NCI-H748 (cell line): Measurements from ENCODE around the gene NMNAT2.

Experiments
- DNase-seq: peaks from one replicate; lab custom pipeline; 2025; ENCODE audit not compliant: unreplicated experiment; lab: John Stamatoyannopoulos, UW

The NMNAT2 gene

DNA sequence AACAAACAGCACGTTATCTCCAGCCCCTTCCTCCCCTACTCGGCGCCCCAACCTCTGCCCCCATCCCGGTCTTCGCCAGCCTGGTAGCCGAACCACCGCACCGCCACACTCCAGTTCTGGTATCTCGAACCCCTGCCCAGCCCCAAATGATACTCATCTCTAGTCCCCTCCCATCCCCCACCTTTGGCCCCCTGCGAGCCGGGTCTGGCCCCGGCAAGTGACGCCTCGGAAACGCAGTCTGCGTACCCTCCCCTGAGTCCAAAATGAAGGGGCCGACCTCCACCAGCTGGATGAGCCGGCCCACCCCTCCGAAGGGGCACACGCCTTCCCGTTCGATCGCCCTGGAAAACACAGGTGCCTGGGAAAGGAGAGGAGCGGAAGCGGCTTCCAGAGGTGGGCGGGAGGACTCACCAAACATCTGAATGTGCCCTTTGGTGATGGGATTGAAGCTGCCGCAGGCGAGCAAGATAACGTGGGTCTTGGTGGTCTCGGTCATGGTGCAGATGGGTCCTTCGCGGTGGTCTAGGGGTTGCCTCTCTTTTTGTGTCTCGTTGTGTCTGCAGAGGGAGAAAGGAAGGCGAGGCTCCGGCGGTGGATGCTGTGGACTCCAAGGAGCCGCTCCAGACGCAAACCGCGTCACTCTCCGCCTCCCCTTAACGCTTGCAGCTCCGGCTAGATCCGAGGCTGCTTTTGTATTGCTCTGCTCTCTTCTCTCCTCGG is at the start of gene NMNAT2:
TSS of gene NMNAT2 (minus strand) at position 609 of the 720 bp plus-strand sequence. CDS start at position 496, 113 bp downstream.
- DNase-seq = peak; percentile 58

DNA sequence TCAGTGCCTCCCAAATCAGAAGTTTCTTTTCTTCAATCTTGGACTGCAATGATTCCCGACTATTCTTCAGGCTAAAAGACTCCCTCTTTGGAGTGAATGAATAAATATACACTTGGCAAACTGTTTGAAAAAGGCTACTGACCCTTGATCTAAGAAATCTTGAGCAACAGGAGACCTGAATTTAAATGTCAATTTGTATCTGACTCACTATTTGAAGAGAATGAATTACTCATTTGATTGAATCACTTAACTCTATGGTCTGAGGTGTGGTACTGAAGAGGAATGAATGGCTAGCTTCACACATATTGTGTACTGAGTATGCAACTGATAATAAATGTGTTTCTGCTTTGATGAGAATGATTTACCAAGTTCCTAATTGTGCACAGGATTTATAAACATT is 49.5 kb upstream of the NMNAT2 start:
- DNase-seq = no peak

DNA sequence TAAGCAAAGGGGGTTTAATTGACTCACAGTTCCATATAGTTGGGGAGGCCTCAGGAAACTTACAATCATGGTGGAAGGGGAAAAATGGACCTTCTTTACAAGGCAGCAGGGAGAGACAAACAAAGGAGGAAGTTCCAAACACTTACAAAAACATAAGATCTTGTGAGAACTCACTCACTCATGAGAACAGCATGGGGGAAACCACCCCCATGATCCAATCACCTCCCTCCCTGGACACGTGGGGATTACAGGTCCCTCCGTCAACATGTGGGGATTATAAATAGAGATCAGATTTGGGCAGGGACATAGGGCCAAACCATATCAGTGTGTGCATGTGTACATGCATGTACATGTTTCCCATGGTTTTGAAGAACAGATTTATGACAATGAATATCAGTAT is 48.6 kb upstream of the NMNAT2 start:
- DNase-seq = no peak

DNA sequence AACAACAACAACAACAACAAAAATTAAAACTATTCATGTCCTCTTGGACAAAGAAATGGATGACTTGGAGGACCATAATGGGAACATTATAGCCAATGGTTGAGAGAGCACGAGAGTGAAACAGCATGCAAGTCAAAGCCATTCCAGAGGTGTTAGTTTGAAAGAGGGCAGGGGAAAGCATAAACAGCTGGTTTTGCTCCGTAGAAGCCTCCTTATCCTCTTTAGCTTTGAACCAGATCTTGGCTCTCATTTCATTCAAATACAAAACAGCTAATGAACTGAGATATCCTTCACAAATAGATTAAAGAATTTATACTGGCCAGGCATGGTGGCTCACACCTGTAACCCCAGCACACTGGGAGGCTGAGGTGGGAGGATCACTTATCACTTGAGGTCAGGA is 45.4 kb upstream of the NMNAT2 start:
- no peak for DNase-seq

DNA sequence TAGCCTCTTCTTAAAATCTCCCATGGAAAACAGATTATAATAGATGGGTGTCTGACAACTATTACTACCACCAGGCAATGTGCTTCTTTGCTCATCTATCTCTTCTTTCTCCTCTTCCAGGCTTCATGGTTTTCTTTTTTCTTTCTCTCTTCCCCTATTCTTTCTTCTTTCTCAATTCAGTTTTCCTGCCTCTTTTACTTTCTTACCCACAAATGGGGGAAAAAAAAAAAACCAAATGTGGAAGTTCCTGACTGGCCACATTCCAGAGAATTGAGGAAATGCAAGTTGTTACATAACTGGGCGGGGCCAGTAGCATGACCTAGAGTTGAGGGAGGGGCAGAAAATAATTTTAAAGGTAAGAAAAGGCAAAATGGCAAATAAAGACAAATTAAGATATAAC is 43.2 kb upstream of the NMNAT2 start:
- no peak for DNase-seq

DNA sequence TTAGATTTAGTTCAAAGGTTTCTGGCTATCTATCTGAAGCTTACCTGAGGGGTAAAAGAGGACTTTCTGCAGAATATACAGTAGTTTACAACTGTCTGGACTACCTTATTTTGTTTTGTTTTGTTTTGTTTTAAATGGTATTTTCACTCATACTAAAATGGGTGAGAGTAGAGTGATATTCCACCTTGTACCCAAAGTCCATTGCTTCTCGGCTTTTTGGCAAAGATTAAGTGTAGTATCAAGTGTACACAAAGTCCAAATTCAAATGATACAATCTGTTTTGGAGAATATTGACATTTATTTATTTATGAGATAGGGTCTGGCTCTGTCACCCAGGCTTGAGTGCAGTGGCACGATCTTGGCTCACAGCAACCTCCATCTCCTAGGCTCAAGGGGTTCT is 42.4 kb upstream of the NMNAT2 start:
- no peak for DNase-seq

DNA sequence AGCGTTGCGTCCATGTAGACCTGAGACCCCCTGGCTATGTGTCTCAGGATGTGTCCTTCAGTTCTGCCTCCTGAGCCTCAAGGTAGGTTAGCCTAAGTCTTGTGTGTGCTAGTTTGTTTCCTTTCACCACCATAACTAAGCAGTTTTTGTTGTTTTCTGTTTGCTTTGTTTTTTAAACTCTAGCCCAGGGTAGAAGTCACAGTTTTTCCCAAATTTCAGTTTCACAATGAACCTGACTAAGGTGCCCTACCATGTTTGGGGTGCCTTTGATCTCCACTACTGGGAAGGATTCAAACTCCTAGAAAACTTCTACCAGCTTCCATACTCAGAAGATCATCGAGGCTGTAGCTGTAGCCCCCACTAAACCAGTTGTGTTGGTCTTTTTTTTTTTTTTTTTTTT is 39.3 kb upstream of the NMNAT2 start:
- DNase-seq = no peak

DNA sequence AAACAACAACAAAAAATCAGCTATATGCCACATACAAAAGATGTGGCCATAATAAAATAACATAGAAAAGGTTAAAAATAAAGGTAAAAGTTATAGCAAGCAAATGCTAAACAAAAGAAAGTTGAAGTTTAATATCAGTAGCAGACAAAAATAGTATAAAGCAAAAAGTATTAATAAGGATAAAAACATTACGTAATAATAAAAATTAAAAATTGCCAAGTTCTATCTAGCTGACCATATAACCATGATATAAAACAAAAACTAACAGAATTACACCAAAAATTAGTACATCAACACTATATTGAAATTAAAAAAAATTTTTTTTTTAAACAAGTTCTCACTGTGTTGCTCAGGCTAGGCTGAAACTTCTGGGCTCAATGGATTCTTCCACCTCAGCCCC is 38.6 kb upstream of the NMNAT2 start:
- DNase-seq = no peak

DNA sequence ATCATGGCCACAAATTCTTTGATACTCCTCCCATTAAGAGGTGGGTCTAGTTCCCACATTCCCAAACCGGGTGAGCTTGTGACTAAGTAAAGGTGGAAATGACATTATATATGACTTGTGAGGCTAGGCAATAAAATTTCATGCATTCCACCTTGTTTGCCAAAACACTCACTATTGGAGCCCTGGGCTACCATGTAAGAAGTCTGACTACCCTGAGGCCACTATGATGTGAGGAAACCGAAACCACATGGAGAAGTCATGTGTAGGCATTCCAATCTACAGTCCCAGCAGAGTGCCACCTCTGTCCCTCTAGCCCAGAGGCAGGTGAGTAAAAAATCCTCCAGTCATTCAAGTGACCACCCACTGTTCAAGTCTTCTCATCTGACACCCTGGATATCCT is 36.2 kb upstream of the NMNAT2 start:
- no peak for DNase-seq

DNA sequence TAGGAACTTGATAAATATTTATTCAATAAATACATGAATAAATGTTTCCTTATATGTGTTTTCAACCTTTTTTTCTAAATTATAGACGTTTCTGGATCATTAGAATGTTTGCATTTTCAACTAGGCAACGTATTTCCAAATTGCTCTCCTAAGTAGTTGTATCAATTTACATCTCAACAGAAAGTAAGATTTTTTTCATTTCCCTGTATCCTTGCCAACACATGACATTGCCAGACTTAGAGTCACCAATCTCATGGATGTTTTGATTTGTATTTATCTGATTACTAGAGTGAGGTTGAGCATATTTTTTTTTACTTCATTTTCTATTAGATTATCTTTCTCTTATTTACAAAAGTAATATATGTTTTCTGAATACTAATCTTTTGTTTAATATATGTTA is 31.9 kb upstream of the NMNAT2 start:
- no peak for DNase-seq

DNA sequence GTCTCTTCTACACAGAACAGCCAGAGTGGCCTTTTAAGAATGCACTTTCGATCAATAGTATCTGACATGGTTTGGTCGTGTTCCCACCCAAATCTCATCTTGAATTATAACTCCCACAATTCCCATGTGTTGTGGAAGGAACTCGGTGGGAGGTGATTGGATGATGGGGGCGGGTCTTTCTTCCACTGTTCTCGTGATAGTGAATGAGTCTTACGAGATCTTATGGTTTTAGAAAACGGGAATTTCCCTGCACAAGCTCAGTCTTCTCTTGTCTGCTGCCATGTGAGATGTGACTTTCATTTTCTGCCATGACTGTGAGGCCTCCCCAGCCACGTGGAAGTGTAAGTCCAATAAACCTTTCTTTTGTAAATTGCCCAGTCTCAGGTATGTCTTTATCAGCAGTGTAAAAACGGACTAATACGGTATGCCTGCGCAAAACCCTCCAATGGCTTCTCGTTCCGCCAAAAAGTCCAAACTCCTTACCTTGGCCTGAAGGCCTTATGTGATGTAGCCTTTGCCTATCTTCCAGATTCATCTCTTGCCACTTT is 31.1 kb upstream of the NMNAT2 start:
- DNase-seq = no peak

DNA sequence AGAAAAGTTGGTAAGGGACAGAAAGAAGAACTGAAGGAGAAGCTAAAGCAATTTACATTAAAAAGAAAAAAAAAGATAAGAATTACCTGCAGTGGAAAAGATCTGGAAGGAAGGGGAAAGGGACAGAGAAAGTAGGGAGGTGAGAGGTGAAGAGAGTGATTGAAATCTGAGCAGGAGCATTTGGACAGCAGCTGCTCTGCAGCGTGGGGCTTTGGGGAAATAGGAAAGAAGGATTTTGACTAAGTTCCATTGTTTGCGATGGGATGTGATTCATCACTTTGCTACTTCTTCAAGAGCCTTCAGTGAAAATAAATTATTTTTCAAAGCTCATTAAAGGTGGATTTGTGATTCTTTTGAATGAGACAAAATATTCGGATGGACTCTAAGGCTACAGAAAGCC is 26.1 kb upstream of the NMNAT2 start:
- no peak for DNase-seq

DNA sequence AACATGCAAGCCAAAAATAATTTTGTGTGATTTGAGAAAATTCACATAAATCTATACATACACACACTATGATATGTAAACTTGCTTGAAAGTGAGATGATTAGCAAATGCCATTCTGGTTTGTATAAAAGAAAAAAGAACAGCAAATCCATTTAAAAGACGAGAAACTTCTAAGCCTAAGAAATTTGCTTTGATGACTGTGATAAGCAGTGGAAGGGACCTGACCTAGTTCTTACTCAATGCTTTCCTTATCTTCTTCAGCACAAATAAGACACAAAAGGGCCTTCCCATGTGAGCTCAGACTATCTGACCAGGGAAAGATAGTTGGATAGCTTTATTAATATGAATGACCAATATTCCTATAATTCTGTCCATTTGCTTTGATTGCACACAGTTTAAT is 25.3 kb upstream of the NMNAT2 start:
- no peak for DNase-seq

DNA sequence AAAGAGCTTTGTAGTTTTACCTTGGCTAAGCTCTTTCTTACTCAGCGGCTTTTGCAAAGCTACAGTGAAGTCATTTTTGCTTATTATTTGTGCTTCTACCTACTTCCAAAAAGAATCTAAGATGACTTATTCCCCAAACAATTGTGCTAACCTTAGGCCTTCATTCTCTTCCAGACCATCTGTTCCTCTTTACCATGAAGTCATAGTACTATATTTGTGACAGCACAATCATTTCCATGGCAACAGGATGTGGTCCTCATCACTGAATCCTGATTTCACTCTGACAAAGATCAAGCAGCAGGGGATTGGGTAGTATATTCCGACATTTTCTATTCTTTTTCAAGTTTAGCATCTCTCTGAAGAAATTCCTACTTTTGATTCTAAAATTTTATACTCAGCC is 24.8 kb upstream of the NMNAT2 start:
- peak; percentile 11 for DNase-seq

DNA sequence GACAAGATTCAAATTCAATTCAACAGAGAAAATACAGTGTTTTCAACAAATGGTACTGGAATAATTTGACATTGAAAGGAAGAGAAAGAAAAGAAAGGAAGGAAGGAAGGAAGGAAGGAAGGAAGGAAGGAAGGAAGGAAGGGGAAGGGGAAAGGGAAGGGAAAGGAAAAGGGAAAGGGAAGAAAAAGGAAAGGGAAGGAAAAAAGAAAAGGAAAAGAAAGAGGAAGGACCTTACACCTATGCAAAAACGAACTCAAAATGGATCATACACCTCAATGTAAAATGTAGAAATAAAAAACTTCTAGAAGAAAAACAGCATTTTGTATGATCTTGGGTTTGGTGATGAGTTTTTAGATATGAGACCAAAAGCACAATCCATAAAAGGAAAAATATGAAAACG is 19.9 kb upstream of the NMNAT2 start:
- no peak for DNase-seq

DNA sequence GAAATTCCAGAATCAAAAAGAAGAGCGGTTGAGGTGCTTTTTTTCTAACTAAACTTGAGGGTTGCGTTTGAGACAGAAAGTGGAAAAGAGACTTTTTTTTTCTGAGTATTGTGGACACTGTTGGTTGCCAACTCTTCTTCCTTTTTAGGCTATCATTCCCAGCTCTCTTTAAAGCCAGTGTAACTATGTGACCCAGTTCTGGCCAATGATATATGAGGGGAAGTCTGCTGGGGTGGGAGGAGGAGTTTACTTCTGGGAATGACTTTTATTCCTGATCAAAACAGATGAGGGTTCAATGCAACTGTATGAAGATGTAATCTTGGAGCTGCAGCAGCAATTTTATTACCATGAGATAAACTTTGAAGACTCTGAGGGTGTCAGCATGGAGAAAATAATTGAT is 17.3 kb upstream of the NMNAT2 start:
- DNase-seq = no peak

DNA sequence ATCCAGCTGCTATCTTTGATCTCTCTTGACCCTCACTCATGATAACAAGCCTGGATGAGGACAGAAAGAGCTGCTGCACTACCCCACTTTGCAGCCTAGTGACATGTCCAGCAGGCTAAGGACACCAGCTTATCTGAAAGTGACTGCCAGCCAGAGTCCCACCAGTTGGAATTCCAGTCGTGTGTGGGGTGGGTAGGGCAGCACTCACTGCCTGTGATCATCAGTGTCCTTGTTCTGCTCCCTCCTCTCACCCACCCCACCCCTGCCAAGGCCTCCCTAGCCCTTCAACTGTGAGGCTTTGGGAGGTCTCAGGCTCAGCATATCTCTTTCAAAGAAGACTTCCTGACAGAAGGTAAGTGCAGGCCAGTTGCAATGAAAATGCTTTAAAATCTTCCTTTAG is 15.5 kb upstream of the NMNAT2 start:
- no peak for DNase-seq

DNA sequence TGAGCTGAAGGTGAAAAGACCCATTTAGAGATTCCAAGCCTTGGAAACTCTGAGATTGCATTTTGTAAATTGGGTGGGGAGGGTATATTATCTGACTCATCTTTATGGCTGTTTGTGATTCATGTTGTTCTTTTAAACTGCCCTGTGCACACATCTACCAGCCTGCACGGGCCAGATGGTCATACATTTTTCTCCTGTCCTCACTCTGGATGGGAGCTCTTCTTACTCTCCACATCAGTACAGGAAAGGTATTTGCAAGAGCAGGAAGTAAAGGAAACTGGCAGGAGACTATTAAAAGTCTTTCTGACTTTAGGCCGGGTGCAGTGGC is 14.3 kb upstream of the NMNAT2 start:
- DNase-seq = no peak

DNA sequence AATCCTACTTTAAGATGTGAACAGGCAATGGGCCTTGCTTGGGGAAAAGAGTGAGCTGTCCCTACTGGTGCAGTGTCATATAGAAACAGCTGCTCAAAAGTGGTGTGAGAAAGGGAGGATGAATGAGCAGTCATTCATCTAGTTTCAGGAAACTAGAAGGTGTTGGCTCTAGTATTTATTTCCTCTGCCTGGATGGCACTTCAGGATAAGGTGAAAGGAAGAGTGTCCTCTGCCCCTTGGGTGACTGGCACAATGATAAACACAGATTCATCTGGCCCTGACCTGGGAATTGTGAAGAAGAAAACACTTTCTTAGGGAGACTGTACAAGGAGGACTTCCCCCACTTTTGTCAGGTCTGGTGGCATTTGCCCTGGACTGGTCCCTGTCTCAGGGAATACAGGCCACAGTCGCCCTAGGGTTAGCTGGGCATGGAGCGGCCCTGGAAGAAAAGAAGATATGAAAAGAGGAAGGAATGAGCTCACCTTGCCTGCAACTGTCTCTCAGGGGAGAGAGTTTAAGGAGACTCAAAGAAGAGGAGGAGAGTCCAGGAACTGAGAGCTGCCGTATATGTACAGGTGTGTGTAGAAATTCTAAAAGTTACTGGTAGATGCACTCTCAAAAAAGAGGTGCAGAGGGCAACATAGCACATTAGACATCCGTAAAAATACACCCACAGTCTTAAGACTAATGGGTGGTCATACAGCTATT is 13.8 kb upstream of the NMNAT2 start:
- no peak for DNase-seq

DNA sequence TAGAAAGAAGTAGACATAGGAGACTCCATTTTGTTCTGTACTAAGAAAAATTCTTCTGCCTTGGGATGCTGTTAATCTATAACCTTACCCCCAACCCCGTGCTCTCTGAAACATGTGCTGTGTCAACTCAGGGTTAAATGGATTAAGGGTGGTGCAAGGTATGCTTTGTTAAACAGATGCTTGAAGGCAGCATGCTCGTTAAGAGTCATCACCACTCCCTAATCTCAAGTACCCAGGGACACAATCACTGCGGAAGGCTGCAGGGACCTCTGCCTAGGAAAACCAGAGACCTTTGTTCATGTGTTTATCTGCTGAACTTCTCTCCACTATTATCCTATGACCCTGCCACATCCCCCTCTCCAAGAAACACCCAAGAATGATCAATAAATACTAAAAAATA is 9.4 kb upstream of the NMNAT2 start:
- DNase-seq = peak; percentile 19

DNA sequence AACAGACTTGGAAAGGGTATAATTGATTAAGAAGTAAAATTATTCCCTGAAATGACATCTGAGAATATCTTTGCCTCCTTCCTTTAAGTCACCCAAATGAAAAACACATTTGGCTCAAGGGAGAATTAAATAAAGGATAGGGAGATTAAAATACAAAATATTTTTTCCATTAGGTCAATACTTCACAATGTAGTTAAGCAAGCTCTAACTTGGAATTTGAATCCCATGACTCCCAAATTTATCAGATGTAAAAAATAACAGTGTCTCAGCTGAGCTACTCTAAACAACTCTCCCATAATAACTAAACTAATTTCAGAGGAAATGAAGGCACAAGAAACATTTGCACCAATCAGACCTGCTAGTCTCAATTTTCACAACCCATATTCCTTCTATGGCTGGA is 6.5 kb upstream of the NMNAT2 start:
- no peak for DNase-seq

DNA sequence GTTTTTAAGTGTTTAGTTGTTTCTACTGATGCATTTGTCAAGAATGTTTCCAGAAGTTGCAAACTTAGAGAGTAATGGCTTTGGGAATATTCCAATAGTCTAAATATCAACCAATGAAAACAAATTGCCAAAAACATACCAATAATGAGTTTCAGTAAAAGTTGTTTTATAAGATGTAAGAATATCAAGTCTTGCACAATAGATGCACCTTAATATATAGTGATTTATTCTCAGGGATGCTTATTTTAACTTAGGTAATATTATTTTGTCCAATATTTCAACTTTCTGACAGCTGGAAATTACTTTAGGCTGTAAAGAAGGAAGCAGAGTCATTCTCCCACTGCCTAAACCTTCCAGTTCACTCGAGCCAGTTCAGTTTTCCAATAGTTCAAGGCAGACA is 5.4 kb upstream of the NMNAT2 start:
- DNase-seq = no peak

DNA sequence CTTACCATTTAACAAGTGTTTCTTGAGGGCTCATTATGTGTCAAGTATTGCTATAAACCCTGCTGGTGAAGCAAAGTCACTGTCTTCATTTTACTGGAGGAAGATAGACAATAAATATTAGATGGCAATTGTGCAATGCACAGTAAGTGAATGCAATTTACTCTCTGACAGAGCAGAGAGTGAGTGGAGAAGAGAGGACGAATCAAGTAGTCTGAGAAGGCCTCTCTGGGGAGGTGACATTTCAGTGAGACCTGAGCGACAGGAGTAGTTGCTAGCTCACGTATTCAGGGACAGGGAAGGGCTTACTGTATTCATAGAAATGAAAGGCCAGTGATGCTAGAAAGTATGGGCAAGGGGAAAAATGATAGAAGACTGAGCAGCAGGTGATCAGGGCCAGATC is 1.2 kb upstream of the NMNAT2 start:
- no peak for DNase-seq
